Measurements from ENCODE around the gene LSM14A. TPM values are rescaled to one million over a fixed set of nuclear protein-coding genes. Genes with fewer than 3 reads are reported as not detected.

Gene LSM14A
- total RNA-seq, 1 donor: 134 TPM

- DNase-seq (ENCODE audit: low read depth in 2 of 3, low spot score in 2 of 3): no peak
Measured at GRCh38 chr19:34277244-34277643, 104.9 kb downstream of the LSM14A start.

- no peak for DNase-seq (ENCODE audit: low read depth in 2 of 3, low spot score in 2 of 3)
Measured at GRCh38 chr19:34278783-34279182, 106.5 kb downstream of the LSM14A start.

Other genes starting within 250 kb of the LSM14A start
- 7.3 TPM for gene GARRE1, start 82.0 kb downstream of the LSM14A start, total RNA-seq
- gene GPI, start 192.7 kb downstream of the LSM14A start, total RNA-seq: 155 TPM
- 16.2 TPM for gene PDCD2L, start 231.9 kb downstream of the LSM14A start, total RNA-seq